Measurements from ENCODE around the gene SLC30A1.

DNA sequence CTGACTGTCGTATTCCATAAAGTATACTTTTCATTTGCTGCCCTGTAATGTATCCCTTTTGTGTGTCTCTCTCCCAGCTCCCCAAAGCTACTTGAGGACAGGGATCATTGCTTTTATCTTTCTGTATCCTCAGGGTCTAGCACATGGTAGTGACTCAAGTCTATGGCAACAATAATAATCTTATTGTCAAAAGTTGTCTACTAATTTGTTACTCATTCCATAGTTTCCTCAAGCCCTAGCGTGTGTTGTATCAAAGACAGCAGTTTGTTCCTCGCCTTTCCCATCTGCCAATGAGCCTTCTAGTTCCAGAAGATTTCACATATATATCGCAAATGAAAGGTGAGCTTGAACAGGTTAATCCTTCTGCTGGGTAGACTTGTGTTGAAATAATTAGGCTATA is 9.8 kb upstream of the SLC30A1 start:
- TF ChIP-seq CTCF (conservative IDR thresholded peaks at IDR 0.05; ENCODE audit: low read depth, low read length): no peak
- TF ChIP-seq EZH2 (IDR thresholded peaks at IDR 0.05; ENCODE audit: low read length, unreplicated experiment): no peak
- TF ChIP-seq EZH2phosphoT487 (IDR thresholded peaks at IDR 0.05; ENCODE audit: borderline replicate concordance, low read length): no peak

Data from PC-3 (cell line).